Measurements from ENCODE around the gene ST6GALNAC4.

ST6GALNAC4 gene

GRCh38 chr9:127931092-127931881 is 14.4 kb upstream of the ST6GALNAC4 start:
- no peak for DNase-seq (ENCODE audit: low read depth in 2 of 2, low spot score in 1 of 2)

GRCh38 chr9:127930231-127931091 is 13.6 kb upstream of the ST6GALNAC4 start, which contains the start of gene PIP5KL1:
Gene PIP5KL1, minus strand, starts transcription at chr9:127930777. Its CDS starts 25 bp downstream, at chr9:127930752.
- DNase-seq (ENCODE audit: low read depth in 2 of 2, low spot score in 1 of 2), result no peak

DNA sequence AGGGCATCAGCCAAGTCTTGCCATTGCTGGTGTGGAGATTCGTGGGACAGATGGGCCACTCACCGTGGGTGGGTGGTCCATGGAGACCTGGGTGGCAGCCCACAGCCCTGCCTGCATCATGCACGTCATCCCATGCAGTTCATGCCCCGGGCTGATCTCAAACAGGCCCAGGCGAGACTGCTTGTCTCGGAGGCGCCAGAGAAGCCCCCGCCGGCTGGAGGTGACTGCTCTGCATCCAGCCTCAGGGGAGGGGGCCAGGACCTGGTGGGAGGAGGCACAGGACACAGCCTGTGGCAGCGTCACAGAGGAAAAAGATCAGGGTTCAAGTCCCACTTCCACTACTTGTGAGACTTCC is 12.8 kb upstream of the ST6GALNAC4 start:
- no peak for DNase-seq (ENCODE audit: low read depth in 2 of 2, low spot score in 1 of 2)

GRCh38 chr9:127928676-127929624 is 12.1 kb upstream of the ST6GALNAC4 start:
- no peak for DNase-seq (ENCODE audit: low read depth in 2 of 2, low spot score in 1 of 2)

DNA sequence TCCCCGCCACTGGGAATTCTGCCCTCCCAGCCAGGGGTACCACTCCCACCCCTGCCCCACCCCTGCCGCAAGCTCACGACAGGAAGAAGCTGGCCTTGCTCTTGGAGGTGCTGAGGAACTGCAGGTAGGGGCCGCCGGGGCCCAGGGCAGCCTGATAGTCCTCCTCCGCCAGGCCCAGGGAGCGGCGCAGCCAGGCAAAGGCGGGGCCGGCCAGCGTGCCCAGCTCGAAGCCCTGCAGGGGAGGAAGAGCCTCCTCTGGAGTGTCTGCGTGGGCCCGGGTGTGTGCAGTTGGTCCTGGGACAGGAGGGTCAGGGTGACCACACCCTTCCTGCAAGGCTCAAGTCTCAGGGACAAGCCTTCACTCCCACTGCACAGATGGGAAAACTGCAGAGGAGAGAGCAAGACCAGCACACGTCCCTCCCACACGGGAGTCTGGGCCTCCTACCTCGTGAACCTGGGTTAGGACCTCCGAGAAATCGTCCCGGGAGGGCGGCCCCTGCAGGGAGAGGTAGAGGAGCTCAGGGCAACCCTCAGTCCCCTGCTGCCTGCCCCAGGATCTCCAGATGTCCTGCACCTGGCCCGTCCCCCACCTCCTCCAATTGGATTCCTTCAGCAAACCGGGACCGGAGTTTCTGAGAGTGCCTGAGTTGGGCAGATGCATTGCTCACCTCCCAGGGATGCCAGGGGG is 11.3 kb upstream of the ST6GALNAC4 start:
- no peak for DNase-seq (ENCODE audit: low read depth in 2 of 2, low spot score in 1 of 2)

- peak; percentile 56 to 63 for DNase-seq (ENCODE audit: low read depth in 2 of 2, low spot score in 1 of 2)
These were observed 10.6 kb upstream of the ST6GALNAC4 start for GRCh38 chr9:127927201-127927987.

- no peak for DNase-seq (ENCODE audit: low read depth in 2 of 2, low spot score in 1 of 2)
These were observed 10.0 kb upstream of the ST6GALNAC4 start for GRCh38 chr9:127926906-127927200.

- DNase-seq (ENCODE audit: low read depth in 2 of 2, low spot score in 1 of 2), result no peak
These were observed 9.4 kb upstream of the ST6GALNAC4 start for GRCh38 chr9:127925959-127926905.

GRCh38 chr9:127924736-127925444 is 8.0 kb upstream of the ST6GALNAC4 start:
- DNase-seq (ENCODE audit: low read depth in 2 of 2, low spot score in 1 of 2), result no peak

GRCh38 chr9:127923771-127924170 is 6.9 kb upstream of the ST6GALNAC4 start:
- DNase-seq (ENCODE audit: low read depth in 2 of 2, low spot score in 1 of 2), result no peak

GRCh38 chr9:127923046-127923445 is 6.2 kb upstream of the ST6GALNAC4 start:
- no peak for DNase-seq (ENCODE audit: low read depth in 2 of 2, low spot score in 1 of 2)

DNA sequence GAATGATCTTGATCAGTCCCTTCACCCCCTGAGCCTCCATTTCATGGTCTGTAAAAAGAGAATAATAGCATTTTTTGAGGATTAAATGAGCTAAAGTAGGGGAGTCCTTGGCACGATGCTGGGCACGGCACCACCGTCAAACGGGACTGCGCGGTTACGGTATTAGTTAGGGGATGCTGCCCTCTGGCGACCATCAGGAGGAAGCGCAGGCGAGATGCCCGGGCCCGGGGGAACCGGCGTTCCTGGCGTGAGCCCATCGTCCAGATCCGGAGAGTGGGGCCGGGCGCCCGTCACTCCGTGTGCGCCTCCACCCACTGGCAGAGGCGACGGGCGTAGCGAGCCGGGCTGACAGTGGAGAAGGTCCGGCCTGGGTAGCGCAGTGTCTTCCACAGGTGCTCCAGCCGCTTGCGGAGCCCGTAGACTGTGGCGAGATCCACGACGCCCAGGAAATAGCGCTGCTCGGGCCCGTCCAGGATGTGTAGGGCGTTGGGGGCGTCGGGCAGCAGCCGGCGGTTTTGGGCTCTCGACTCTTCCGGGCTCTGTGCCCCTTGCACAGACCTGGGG is 4.8 kb upstream of the ST6GALNAC4 start:
- DNase-seq (ENCODE audit: low read depth in 2 of 2, low spot score in 1 of 2), result peak; percentile 63 to 78

- no peak for DNase-seq (ENCODE audit: low read depth in 2 of 2, low spot score in 1 of 2)
These were observed 4.0 kb upstream of the ST6GALNAC4 start for GRCh38 chr9:127920794-127921193.

DNA sequence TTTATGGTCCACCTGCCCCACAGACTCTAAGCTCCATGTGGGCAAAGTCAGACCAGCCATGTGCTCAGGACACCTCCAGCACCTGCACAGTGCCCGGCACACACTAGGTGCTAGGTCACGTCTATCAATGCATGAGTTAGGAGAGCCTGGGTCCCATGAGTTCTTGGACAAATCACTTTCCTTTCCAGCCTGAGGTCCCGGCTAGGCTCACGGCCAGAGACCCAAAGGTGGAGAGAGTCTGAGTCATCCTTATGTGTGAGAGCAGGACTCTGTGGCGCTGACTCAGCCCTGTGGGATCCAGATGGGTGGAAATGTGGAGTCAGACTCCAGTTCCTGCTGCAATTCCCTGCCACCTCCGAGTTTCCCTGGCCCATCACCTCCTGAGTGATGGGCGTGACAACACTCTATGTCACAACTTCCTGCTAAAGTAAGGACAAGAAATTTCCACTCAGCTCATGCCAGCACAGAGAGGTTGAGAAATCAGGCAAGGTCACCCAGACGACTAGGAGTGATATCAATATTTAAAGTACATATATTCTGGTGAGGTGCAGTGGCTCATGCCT is 2.5 kb upstream of the ST6GALNAC4 start:
- DNase-seq (ENCODE audit: low read depth in 2 of 2, low spot score in 1 of 2), result no peak

DNA sequence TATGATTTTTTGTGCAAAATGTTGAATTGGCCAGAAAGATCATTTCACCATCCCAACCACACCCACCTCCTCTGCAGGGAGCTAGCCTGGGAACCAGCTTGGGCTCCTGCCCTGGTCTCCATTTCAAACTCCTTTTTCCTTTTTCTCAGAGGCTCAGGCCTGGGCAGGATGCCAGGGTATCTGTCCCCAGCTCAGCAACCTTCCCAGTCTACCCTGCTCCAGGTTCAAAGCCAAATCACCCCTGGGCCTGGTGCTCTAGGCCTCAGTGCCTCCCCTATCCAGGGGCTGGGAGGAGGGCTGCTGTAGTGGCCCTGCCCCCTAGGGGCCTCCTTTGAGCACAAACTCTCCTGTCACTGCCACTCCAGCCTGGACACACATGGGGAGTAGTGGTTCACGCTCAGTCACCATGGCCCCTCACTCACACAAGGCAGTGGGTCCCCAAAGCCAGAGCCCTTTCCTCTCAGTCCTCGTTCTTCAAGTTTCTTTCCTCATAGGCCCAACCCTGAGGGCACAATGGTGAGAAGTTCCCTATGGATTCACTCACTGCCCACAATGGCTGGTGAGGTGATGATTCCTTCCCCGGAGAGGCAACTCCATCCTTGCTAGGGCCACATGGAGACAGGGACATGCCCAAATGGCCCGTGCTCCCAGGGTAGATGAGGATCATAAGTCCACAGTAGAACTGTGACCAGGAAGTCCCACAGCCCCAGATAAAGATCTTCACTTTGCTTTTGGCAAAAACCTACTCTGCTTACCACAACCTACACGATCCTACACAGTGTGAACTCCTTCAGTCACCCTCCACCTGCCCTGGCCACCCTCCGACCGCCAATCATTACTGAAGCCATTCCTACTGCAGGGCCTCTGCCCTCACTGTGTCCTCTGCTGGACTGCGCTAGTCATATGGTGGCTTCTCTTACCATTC is 1.6 kb upstream of the ST6GALNAC4 start:
- DNase-seq (ENCODE audit: low read depth in 2 of 2, low spot score in 1 of 2), result no peak

DNA sequence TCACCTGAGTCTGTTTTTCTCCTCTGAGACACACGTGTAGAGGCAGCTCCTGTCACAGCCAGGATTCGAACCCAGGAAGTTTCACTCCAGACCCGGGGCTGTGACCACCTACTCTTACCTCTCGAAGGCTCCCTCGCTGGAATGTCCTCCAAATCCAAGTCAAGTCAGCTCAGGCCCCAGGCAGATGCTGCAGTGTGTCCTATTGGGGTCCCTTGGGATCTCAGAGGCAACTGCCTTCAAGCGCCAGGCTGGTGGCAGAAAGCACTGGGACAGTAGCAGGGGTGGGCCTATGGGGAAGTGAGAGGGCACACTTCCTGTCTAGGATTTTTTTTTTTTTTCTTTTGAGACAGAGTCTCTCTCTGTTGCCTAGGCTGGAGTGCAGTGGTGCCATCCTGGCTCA is 762 bp upstream of the ST6GALNAC4 start:
- no peak for DNase-seq (ENCODE audit: low read depth in 2 of 2, low spot score in 1 of 2)

Measured in stimulated activated CD8-positive, alpha-beta memory T cell treated with anti-CD3 and anti-CD28 coated beads, Interleukin-4, amount 100 ng/mL, for 1 hour (primary cell).